Karpas-422 (cell line): ENCODE results near the gene ANKRD34B. TPM values are rescaled to one million over a fixed set of nuclear protein-coding genes. Genes with fewer than 3 reads are reported as not detected.
"Not testable (repeated sequence)": the region's sequence is repeated elsewhere in the genome, so short reads cannot be mapped to it uniquely, and the experiment has no call there.

Experiments
- DNase-seq: peaks from one replicate; pipeline ENCODE4 v3.0.0-alpha.2; 2015
- H2AFZ ChIP-seq: fragments of 200-600 bp; sonication (generic); 2 replicates; pipeline ENCODE4 v1.6.1; 2014; ENCODE audit warnings: antibody characterized with exemption, low read length, mixed read lengths
- H3K27ac ChIP-seq: fragments of 200-600 bp; sonication (generic); 2 replicates; pipeline ENCODE4 v1.5.1; 2014; ENCODE audit warnings: mild to moderate bottlenecking, low read length, moderate library complexity
- H3K27me3 ChIP-seq: fragments of 200-600 bp; sonication (generic); 2 replicates; pipeline ENCODE4 v1.6.1; 2014; ENCODE audit warnings: low read length, mixed read lengths
- H3K36me3 ChIP-seq: fragments of 200-600 bp; sonication (generic); 2 replicates; pipeline ENCODE4 v1.6.1; 2014; ENCODE audit warnings: low read length, mixed read lengths; ENCODE audit not compliant: insufficient read depth
- H3K4me1 ChIP-seq: fragments of 200-600 bp; sonication (generic); 2 replicates; pipeline ENCODE4 v1.6.1; 2014; ENCODE audit warnings: mild to moderate bottlenecking, low read length, mixed read lengths
- H3K4me2 ChIP-seq: fragments of 200-600 bp; sonication (generic); 2 replicates; pipeline ENCODE4 v1.6.1; 2014; ENCODE audit warnings: low read length, low read depth, mild to moderate bottlenecking; ENCODE audit not compliant: poor library complexity, severe bottlenecking
- H3K4me3 ChIP-seq: fragments of 200-600 bp; sonication (generic); 2 replicates; pipeline ENCODE4 v1.5.1; 2014; ENCODE audit warnings: mild to moderate bottlenecking, antibody characterized with exemption, low read length, mixed read lengths
- H3K79me2 ChIP-seq: fragments of 200-600 bp; sonication (generic); 2 replicates; pipeline ENCODE4 v1.6.1; 2014; ENCODE audit warnings: mild to moderate bottlenecking, low read length, mixed read lengths
- H3K9ac ChIP-seq: fragments of 200-600 bp; sonication (generic); 2 replicates; pipeline ENCODE4 v1.6.0; 2014; ENCODE audit warnings: low read length
- H3K9me2 ChIP-seq: fragments of 200-600 bp; sonication (generic), shearing (Covaris generic); replicated peaks from 2 replicates; pipeline ENCODE4 v1.6.0; 2014; ENCODE audit warnings: mild to moderate bottlenecking, low read length, moderate library complexity; ENCODE audit not compliant: insufficient read depth
- H3K9me3 ChIP-seq: fragments of 300-700, 200-600 bp; sonication (generic); 2 replicates; pipeline ENCODE4 v1.6.1; 2014; ENCODE audit warnings: low read length, mixed read lengths
- H4K20me1 ChIP-seq: fragments of 200-600 bp; sonication (generic); 2 replicates; pipeline ENCODE4 v1.6.1; 2014; ENCODE audit warnings: mild to moderate bottlenecking, antibody characterized with exemption, low read length, low read depth; ENCODE audit not compliant: insufficient read depth
- total RNA-seq: library from RNA; depleted of rRNA; stranded (reverse); fragments of >200 nt; shearing (Covaris generic); gene quantifications from 2 replicates; pipeline ENCODE4 v1.2.3, GENCODE V29; 2014; ENCODE audit warnings: low replicate concordance

Gene ANKRD34B
- total RNA-seq, 1 experiment from 2014 or later, result not detected

DNA sequence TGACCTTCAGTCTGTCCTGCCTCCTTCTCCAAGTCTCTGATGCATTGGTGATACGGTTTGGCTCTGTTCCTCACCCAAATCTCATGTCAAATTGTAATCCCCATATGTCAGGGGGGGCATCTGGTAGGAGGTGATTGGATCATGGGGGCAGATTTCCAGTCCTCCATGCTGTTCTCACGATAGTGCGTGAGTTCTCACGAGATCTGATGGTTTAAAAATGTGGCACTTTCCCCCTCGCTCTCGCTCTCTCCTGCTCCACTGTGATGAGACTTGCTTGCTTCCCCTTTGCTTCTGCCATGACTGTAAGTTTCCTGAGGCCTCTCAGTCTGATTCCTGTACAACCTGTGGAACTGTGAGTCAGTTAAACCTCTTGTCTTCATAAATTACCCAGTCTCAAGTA is 14.7 kb upstream of the ANKRD34B start:
- Histone ChIP-seq H3K4me2 (no peak overlapping the region), H3K9me3 (no peaks in the 10 kb centered on the region), H3K9me2 (no peaks in the 10 kb centered on the region), H3K4me3 (no peak overlapping the region), H2AFZ (no peak overlapping the region), H3K36me3 (no peaks in the 10 kb centered on the region), H3K9ac (no peak overlapping the region), H4K20me1 (no peaks in the 10 kb centered on the region), H3K79me2 (no peaks in the 10 kb centered on the region), H3K27ac (no peak overlapping the region), H3K4me1 (no peaks in the 10 kb centered on the region), H3K27me3 (no peaks in the 10 kb centered on the region)
- DNase-seq, result no peak

GRCh38 chr5:80580291-80580690 is 10.2 kb upstream of the ANKRD34B start:
- not testable (repeated sequence) for H3K9me3 ChIP-seq, H3K36me3 ChIP-seq, H3K4me2 ChIP-seq, H3K79me2 ChIP-seq, H3K9me2 ChIP-seq, H3K9ac ChIP-seq, H3K27ac ChIP-seq, H3K4me3 ChIP-seq, H4K20me1 ChIP-seq, H2AFZ ChIP-seq, DNase-seq, H3K27me3 ChIP-seq, H3K4me1 ChIP-seq

GRCh38 chr5:80579050-80579449 is 9.0 kb upstream of the ANKRD34B start:
- Histone ChIP-seq H2AFZ (no peak overlapping the region), H3K79me2 (no peaks in the 10 kb centered on the region), H3K4me2 (no peak overlapping the region)

DNA sequence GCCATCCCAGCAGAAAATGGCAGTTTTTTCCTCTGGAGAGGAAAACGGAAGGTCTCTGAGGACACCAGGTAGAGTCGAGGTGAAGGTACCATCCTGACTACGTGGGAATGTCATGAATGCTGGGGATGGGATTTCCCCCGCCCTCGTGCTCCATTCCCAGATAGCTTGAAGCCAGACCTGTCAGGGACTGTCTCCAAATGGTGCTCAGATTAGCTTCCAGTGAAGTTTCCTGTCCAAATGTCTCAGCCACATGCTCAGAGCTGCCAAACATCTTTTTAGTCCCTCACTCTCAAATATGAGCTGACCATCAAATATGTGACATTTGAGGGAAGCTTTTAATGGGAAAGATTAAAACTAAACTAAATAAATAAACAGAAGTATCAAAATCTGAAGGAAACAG is 7.6 kb upstream of the ANKRD34B start:
- H3K4me2 ChIP-seq, result no peak overlapping the region
- no peaks in the 10 kb centered on the region for H4K20me1 ChIP-seq
- no peak overlapping the region for H3K9ac ChIP-seq
- DNase-seq, result no peak
- no peak overlapping the region for H3K4me3 ChIP-seq
- H3K4me1 ChIP-seq, result peaks cover 3% of the 10 kb centered on the region
- no peaks in the 10 kb centered on the region for H3K9me2 ChIP-seq
- no peaks in the 10 kb centered on the region for H3K36me3 ChIP-seq
- no peak overlapping the region for H3K27ac ChIP-seq
- no peaks in the 10 kb centered on the region for H3K27me3 ChIP-seq
- H2AFZ ChIP-seq, result no peak overlapping the region
- H3K79me2 ChIP-seq, result no peaks in the 10 kb centered on the region
- H3K9me3 ChIP-seq, result no peaks in the 10 kb centered on the region

More at GRCh38 chr5:80579050-80579449, 9.0 kb upstream of the ANKRD34B start:
- no peaks in the 10 kb centered on the region for H3K27me3 ChIP-seq
- H3K9me3 ChIP-seq, result no peaks in the 10 kb centered on the region
- H4K20me1 ChIP-seq, result no peaks in the 10 kb centered on the region
- H3K9me2 ChIP-seq, result no peaks in the 10 kb centered on the region
- H3K4me3 ChIP-seq, result no peak overlapping the region
- DNase-seq, result no peak
- H3K36me3 ChIP-seq, result no peaks in the 10 kb centered on the region
- H3K4me1 ChIP-seq, result peaks cover 3% of the 10 kb centered on the region
- H3K9ac ChIP-seq, result no peak overlapping the region
- no peak overlapping the region for H3K27ac ChIP-seq

DNA sequence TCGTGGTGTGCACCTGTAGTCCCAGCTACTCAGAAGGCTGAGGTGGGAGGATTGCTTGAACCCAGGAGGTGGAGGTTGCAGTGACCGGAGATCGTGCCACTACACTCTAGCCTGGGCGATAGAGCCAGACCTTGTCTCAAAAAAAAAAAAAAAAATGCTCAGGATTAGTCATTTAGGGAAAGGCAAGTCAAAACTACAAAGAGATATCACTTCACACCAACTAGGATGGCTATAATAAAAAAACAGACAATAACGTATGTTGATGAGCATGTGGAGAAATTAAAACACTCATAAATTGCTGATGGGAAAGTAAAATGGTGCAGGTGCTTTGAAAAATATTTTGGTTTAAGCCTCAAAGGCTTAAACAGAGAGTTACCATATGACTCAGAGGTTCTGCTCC is 6.3 kb upstream of the ANKRD34B start:
- Histone ChIP-seq H3K9me3 (no peaks in the 10 kb centered on the region), H4K20me1 (no peaks in the 10 kb centered on the region), H3K27me3 (no peaks in the 10 kb centered on the region), H3K4me2 (no peak overlapping the region), H3K9me2 (no peaks in the 10 kb centered on the region), H3K79me2 (no peaks in the 10 kb centered on the region), H3K9ac (no peak overlapping the region), H3K27ac (no peak overlapping the region), H3K4me3 (no peak overlapping the region), H3K4me1 (peaks cover 3% of the 10 kb centered on the region), H2AFZ (no peak overlapping the region), H3K36me3 (no peaks in the 10 kb centered on the region)
- DNase-seq, result no peak

DNA sequence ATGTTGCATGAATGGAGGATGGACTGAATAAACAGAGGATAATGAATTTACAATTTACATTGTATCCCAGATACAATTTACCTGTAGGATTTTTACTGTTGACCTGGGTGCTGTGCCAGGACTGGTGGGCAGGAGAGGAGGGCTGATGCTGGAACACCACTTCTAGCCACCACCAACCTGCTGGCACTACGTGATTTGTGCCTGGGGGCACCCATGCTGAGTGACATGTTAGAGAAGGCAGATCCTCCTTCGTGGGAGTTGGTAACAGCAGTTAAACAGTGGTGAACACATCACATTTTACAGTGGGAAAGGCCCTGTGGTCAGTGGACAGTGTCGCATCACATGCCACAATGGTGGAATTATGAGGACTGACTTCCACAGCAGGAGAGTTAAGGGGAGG is 3.0 kb upstream of the ANKRD34B start:
- Histone ChIP-seq H3K27ac (no peak overlapping the region), H3K36me3 (no peaks in the 10 kb centered on the region), H3K4me1 (no peaks in the 10 kb centered on the region), H3K9me2 (no peaks in the 10 kb centered on the region), H3K79me2 (no peaks in the 10 kb centered on the region), H3K4me2 (no peak overlapping the region), H3K4me3 (no peak overlapping the region), H4K20me1 (no peaks in the 10 kb centered on the region), H3K9ac (no peak overlapping the region), H2AFZ (no peak overlapping the region), H3K27me3 (no peaks in the 10 kb centered on the region), H3K9me3 (no peaks in the 10 kb centered on the region)
- no peak for DNase-seq

GRCh38 chr5:80569086-80569960 is 757 bp downstream of the ANKRD34B start:
- H3K27me3 ChIP-seq, result no peaks in the 10 kb centered on the region
- no peak overlapping the region for H2AFZ ChIP-seq
- H3K36me3 ChIP-seq, result no peaks in the 10 kb centered on the region
- no peak overlapping the region for H3K4me2 ChIP-seq
- DNase-seq, result no peak
- H3K4me3 ChIP-seq, result no peak overlapping the region
- H3K9me3 ChIP-seq, result no peaks in the 10 kb centered on the region
- H3K79me2 ChIP-seq, result no peaks in the 10 kb centered on the region
- no peak overlapping the region for H3K9ac ChIP-seq
- no peaks in the 10 kb centered on the region for H3K9me2 ChIP-seq
- no peak overlapping the region for H3K27ac ChIP-seq
- no peaks in the 10 kb centered on the region for H4K20me1 ChIP-seq
- no peaks in the 10 kb centered on the region for H3K4me1 ChIP-seq

DNA sequence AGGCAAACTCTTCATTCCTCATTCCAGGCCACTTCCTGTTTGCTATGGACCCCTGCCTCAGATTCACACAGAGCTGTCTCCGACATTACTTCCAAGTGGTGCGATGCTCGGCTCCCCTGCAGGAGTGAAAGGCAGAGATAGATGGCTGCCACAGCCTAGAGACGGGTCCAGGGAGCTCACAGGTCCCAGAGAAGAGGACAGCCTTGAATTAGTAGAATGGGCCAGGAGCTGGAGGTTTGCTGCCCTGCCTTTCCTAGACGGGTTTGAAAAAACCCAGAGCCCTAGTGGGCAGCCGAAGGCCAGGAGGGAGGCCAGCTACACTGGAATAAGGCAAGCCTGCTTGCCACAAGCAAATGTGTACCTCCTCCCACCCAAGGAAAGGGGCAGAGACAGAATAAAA is 1.8 kb downstream of the ANKRD34B start:
- Histone ChIP-seq H3K27ac (no peak overlapping the region), H3K9me3 (no peaks in the 10 kb centered on the region), H3K9ac (no peak overlapping the region), H3K4me2 (no peak overlapping the region), H3K36me3 (no peaks in the 10 kb centered on the region), H3K4me1 (no peaks in the 10 kb centered on the region), H3K27me3 (no peaks in the 10 kb centered on the region), H2AFZ (no peak overlapping the region), H4K20me1 (no peaks in the 10 kb centered on the region), H3K9me2 (no peaks in the 10 kb centered on the region), H3K4me3 (no peak overlapping the region), H3K79me2 (no peaks in the 10 kb centered on the region)
- no peak for DNase-seq
